Measurements from ENCODE around the gene NTNG2. TPM values are rescaled to one million over a fixed set of nuclear protein-coding genes. Genes with fewer than 3 reads are reported as not detected.

The NTNG2 gene
- total and polyA plus RNA-seq, 9 of the 15 experiments (the other 6 are each of a cell fraction or from before 2014, with no cell fraction given) = 0.01 to 0.11 (median 0.09) TPM; not detected in 6

GRCh38 chr9:132156262-132156661 is 5.6 kb upstream of the NTNG2 start:
- 3% methylated on average over 5 of the region's 5 CpGs for WGBS (ENCODE audit: insufficient coverage, low coverage, missing lambda C conversion rate)
- ATAC-seq (no peak), FAIRE-seq (no peak), DNase-seq (ENCODE audit: extremely low read depth in 1 of 4, low spot score in 3 of 4) (no peak)
- no peaks in the 10 kb centered on the region for H3K9me1 ChIP-seq (ENCODE audit: control insufficient read depth, insufficient read depth, low read length)
- no peak overlapping the region for H3K9ac ChIP-seq (ENCODE audit: insufficient read depth in 1 of 2, low read depth in 2 of 2, low read length in 2 of 2)
- no peaks in the 10 kb centered on the region for H3K36me3 ChIP-seq (ENCODE audit: control insufficient read depth, insufficient read depth, low read length)
- H3K4me1 ChIP-seq (replicated peaks in 1 of 2; ENCODE audit: control insufficient read depth in 2 of 2, insufficient read depth in 2 of 2, low read length in 2 of 2) = peaks cover 0 to 7% of the 10 kb centered on the region in 2 experiments; a peak in 2 of 5 replicates
- intact Hi-C loops (cut with micrococcal nuclease) (no loop called here), in situ Hi-C loops (cut with MboI) (no loop called here)
- no peak overlapping the region for H3K4me2 ChIP-seq (ENCODE audit: insufficient read depth, low read length)
- no peak overlapping the region for H2AFZ ChIP-seq (ENCODE audit: low read depth, low read length)
- peaks cover 33 to 90% of the 10 kb centered on the region in 2 experiments for H3K27me3 ChIP-seq (ENCODE audit: control insufficient read depth in 2 of 2, insufficient read depth in 2 of 2, low read length in 2 of 2)
- no TSS peak for BruUV-seq (replicated peaks)
- CTCF ChIA-PET (ENCODE audit: low intra/inter-chr PET ratio) = no interaction called here
- TF ChIP-seq ARNT (IDR thresholded peaks at IDR 0.05) (no peak), TCF3 (CRISPR knock-in tag; IDR thresholded peaks at IDR 0.05) (no peak), ZNF175 (CRISPR knock-in tag; IDR thresholded peaks at IDR 0.05; ENCODE audit: low read depth) (no peak), TAF9B (IDR thresholded peaks at IDR 0.05; ENCODE audit: partially characterized antibody) (no peak), ZNF696 (CRISPR knock-in tag; conservative IDR thresholded peaks at IDR 0.05) (no peak), ZNF778 (CRISPR knock-in tag; IDR thresholded peaks at IDR 0.05) (no peak), VEZF1 (CRISPR knock-in tag; IDR thresholded peaks at IDR 0.05) (no peak), ATF2 (CRISPR knock-in tag; IDR thresholded peaks at IDR 0.05) (no peak), ZNF280A (IDR thresholded peaks at IDR 0.05; ENCODE audit: low read depth, partially characterized antibody) (no peak)
- POLR2A ChIA-PET = no interaction called here
- H3K27ac ChIP-seq (ENCODE audit: extremely low read depth, low read depth, low read length) = no peak overlapping the region
- peaks cover 12% of the 10 kb centered on the region for H4K20me1 ChIP-seq (replicated peaks; ENCODE audit: control insufficient read depth, insufficient read depth, low read length)
- no peaks in the 10 kb centered on the region for H3K9me3 ChIP-seq (replicated peaks; ENCODE audit: control insufficient read depth, insufficient read depth, low read depth, low read length)
- H3K79me2 ChIP-seq (ENCODE audit: control insufficient read depth, insufficient read depth, low read length) = no peaks in the 10 kb centered on the region
- no peak overlapping the region for H3K4me3 ChIP-seq
